ENCODE data around the gene PAPSS1. TPM values are rescaled to one million over a fixed set of nuclear protein-coding genes. Genes with fewer than 3 reads are reported as not detected.

PAPSS1 gene
- polyA plus RNA-seq, 2 donors = 25.5 to 34.6 TPM

- no peak overlapping the region for H3K27ac ChIP-seq (ENCODE audit: low read depth in 2 of 2, low read length in 1 of 2)
- no peaks in the 10 kb centered on the region for H3K27me3 ChIP-seq (ENCODE audit: control insufficient read depth in 1 of 2, insufficient read depth in 2 of 2, low read length in 2 of 2)
- H3K9me3 ChIP-seq (ENCODE audit: control insufficient read depth in 2 of 2, insufficient read depth in 1 of 2, low read depth in 1 of 2, low read length in 1 of 2) = peaks cover 6 to 8% of the 10 kb centered on the region in 2 donors
- no peaks in the 10 kb centered on the region for H3K36me3 ChIP-seq (ENCODE audit: control insufficient read depth in 2 of 2, insufficient read depth in 2 of 2, low read length in 1 of 2)
- no peaks in the 10 kb centered on the region for H3K4me1 ChIP-seq (ENCODE audit: control insufficient read depth in 2 of 2, insufficient read depth in 2 of 2, low read length in 1 of 2)
- no peak overlapping the region for H3K4me3 ChIP-seq (ENCODE audit: low read depth in 1 of 2, low read length in 2 of 2)
These were observed 130.8 kb downstream of the PAPSS1 start for GRCh38 chr4:107589269-107589668.

GRCh38 chr4:107586371-107586770 is 133.7 kb downstream of the PAPSS1 start:
- Histone ChIP-seq H3K36me3 (ENCODE audit: control insufficient read depth in 2 of 2, insufficient read depth in 2 of 2, low read length in 1 of 2) (no peaks in the 10 kb centered on the region), H3K9me3 (ENCODE audit: control insufficient read depth in 2 of 2, insufficient read depth in 1 of 2, low read depth in 1 of 2, low read length in 1 of 2) (peaks cover 6 to 8% of the 10 kb centered on the region in 2 donors), H3K27ac (ENCODE audit: low read depth in 2 of 2, low read length in 1 of 2) (no peak overlapping the region), H3K4me1 (ENCODE audit: control insufficient read depth in 2 of 2, insufficient read depth in 2 of 2, low read length in 1 of 2) (no peaks in the 10 kb centered on the region), H3K27me3 (ENCODE audit: control insufficient read depth in 1 of 2, insufficient read depth in 2 of 2, low read length in 2 of 2) (no peaks in the 10 kb centered on the region), H3K4me3 (ENCODE audit: low read depth in 1 of 2, low read length in 2 of 2) (no peak overlapping the region)
- WGBS, 2 donors = 62% methylated on average over 4 of the region's 4 CpGs

- H3K36me3 ChIP-seq (ENCODE audit: control insufficient read depth in 2 of 2, insufficient read depth in 2 of 2, low read length in 1 of 2) = no peaks in the 10 kb centered on the region
- no peak overlapping the region for H3K4me3 ChIP-seq (ENCODE audit: low read depth in 1 of 2, low read length in 2 of 2)
- no peaks in the 10 kb centered on the region for H3K4me1 ChIP-seq (ENCODE audit: control insufficient read depth in 2 of 2, insufficient read depth in 2 of 2, low read length in 1 of 2)
- peaks cover 0 to 3% of the 10 kb centered on the region in 2 donors for H3K9me3 ChIP-seq (ENCODE audit: control insufficient read depth in 2 of 2, insufficient read depth in 1 of 2, low read depth in 1 of 2, low read length in 1 of 2)
- 90 to 94% methylated on average over 13 of the region's 13 CpGs for WGBS, 2 donors
- H3K27me3 ChIP-seq (ENCODE audit: control insufficient read depth in 1 of 2, insufficient read depth in 2 of 2, low read length in 2 of 2) = no peaks in the 10 kb centered on the region
- no peak overlapping the region for H3K27ac ChIP-seq (ENCODE audit: low read depth in 2 of 2, low read length in 1 of 2)
These were observed 140.9 kb downstream of the PAPSS1 start for GRCh38 chr4:107579099-107579498.

GRCh38 chr4:107578321-107578720 is 141.7 kb downstream of the PAPSS1 start:
- Histone ChIP-seq H3K36me3 (ENCODE audit: control insufficient read depth in 2 of 2, insufficient read depth in 2 of 2, low read length in 1 of 2) (no peaks in the 10 kb centered on the region), H3K9me3 (ENCODE audit: control insufficient read depth in 2 of 2, insufficient read depth in 1 of 2, low read depth in 1 of 2, low read length in 1 of 2) (peaks cover 0 to 3% of the 10 kb centered on the region in 2 donors), H3K4me3 (ENCODE audit: low read depth in 1 of 2, low read length in 2 of 2) (no peak overlapping the region), H3K4me1 (ENCODE audit: control insufficient read depth in 2 of 2, insufficient read depth in 2 of 2, low read length in 1 of 2) (no peaks in the 10 kb centered on the region), H3K27me3 (ENCODE audit: control insufficient read depth in 1 of 2, insufficient read depth in 2 of 2, low read length in 2 of 2) (no peaks in the 10 kb centered on the region), H3K27ac (ENCODE audit: low read depth in 2 of 2, low read length in 1 of 2) (no peak overlapping the region)
- WGBS, 2 donors = 76 to 92% methylated on average over 2 of the region's 2 CpGs

DNA sequence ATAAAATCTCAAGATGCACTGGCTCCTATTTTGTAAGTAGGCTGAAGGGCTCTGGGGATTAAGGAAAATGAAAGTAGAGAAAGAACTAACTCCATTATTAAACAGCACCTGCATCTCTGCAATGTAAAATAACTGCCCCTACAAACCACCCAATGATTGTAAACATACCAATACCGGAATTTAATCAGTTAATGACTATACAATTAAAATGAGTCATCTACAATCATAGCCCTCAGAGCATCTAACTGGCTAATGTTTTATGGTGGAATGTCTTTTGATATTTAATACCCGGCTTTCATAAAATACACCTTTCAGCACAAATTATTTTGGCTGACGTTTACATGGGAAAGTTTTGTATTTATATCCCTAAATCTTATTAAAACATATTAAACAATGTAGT is 142.3 kb downstream of the PAPSS1 start:
- peaks cover 0 to 3% of the 10 kb centered on the region in 2 donors for H3K9me3 ChIP-seq (ENCODE audit: control insufficient read depth in 2 of 2, insufficient read depth in 1 of 2, low read depth in 1 of 2, low read length in 1 of 2)
- no peaks in the 10 kb centered on the region for H3K27me3 ChIP-seq (ENCODE audit: control insufficient read depth in 1 of 2, insufficient read depth in 2 of 2, low read length in 2 of 2)
- H3K4me1 ChIP-seq (ENCODE audit: control insufficient read depth in 2 of 2, insufficient read depth in 2 of 2, low read length in 1 of 2) = no peaks in the 10 kb centered on the region
- H3K36me3 ChIP-seq (ENCODE audit: control insufficient read depth in 2 of 2, insufficient read depth in 2 of 2, low read length in 1 of 2) = no peaks in the 10 kb centered on the region
- WGBS, 2 donors = 51 to 65% methylated on average over 3 of the region's 3 CpGs
- no peak overlapping the region for H3K27ac ChIP-seq (ENCODE audit: low read depth in 2 of 2, low read length in 1 of 2)
- no peak overlapping the region for H3K4me3 ChIP-seq (ENCODE audit: low read depth in 1 of 2, low read length in 2 of 2)

- H3K4me1 ChIP-seq (ENCODE audit: control insufficient read depth in 2 of 2, insufficient read depth in 2 of 2, low read length in 1 of 2) = no peaks in the 10 kb centered on the region
- H3K4me3 ChIP-seq (ENCODE audit: low read depth in 1 of 2, low read length in 2 of 2) = no peak overlapping the region
- no peaks in the 10 kb centered on the region for H3K36me3 ChIP-seq (ENCODE audit: control insufficient read depth in 2 of 2, insufficient read depth in 2 of 2, low read length in 1 of 2)
- no peaks in the 10 kb centered on the region for H3K27me3 ChIP-seq (ENCODE audit: control insufficient read depth in 1 of 2, insufficient read depth in 2 of 2, low read length in 2 of 2)
- no peak overlapping the region for H3K27ac ChIP-seq (ENCODE audit: low read depth in 2 of 2, low read length in 1 of 2)
- WGBS, 2 donors = 92 to 93% methylated on average over 10 of the region's 10 CpGs
- peaks cover 0 to 3% of the 10 kb centered on the region in 2 donors for H3K9me3 ChIP-seq (ENCODE audit: control insufficient read depth in 2 of 2, insufficient read depth in 1 of 2, low read depth in 1 of 2, low read length in 1 of 2)
These were observed 144.8 kb downstream of the PAPSS1 start for GRCh38 chr4:107575243-107575642.

DNA sequence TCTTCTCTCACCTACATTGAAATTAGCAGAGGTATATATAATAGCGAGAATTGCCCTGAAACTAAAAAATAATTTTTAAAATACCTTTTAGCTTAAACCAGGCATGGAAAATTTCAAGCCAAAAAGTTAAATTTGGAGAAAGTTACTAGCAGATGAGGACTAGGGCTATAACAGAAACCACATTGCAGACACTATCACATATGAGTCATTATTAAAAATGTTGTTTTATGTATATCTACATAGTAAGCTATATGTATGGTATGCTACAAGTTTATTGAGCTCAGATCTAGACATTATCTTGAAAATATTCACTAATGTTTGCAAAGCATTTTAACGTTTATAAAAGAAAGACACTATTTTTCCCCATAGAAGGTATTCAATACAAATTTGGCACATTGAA is 147.8 kb downstream of the PAPSS1 start:
- Histone ChIP-seq H3K27me3 (ENCODE audit: control insufficient read depth in 1 of 2, insufficient read depth in 2 of 2, low read length in 2 of 2) (no peaks in the 10 kb centered on the region), H3K4me3 (ENCODE audit: low read depth in 1 of 2, low read length in 2 of 2) (no peak overlapping the region), H3K4me1 (ENCODE audit: control insufficient read depth in 2 of 2, insufficient read depth in 2 of 2, low read length in 1 of 2) (no peaks in the 10 kb centered on the region), H3K9me3 (ENCODE audit: control insufficient read depth in 2 of 2, insufficient read depth in 1 of 2, low read depth in 1 of 2, low read length in 1 of 2) (no peaks in the 10 kb centered on the region), H3K36me3 (ENCODE audit: control insufficient read depth in 2 of 2, insufficient read depth in 2 of 2, low read length in 1 of 2) (no peaks in the 10 kb centered on the region), H3K27ac (ENCODE audit: low read depth in 2 of 2, low read length in 1 of 2) (no peak overlapping the region)
- 72 to 74% methylated on average over 2 of the region's 2 CpGs for WGBS, 2 donors

DNA sequence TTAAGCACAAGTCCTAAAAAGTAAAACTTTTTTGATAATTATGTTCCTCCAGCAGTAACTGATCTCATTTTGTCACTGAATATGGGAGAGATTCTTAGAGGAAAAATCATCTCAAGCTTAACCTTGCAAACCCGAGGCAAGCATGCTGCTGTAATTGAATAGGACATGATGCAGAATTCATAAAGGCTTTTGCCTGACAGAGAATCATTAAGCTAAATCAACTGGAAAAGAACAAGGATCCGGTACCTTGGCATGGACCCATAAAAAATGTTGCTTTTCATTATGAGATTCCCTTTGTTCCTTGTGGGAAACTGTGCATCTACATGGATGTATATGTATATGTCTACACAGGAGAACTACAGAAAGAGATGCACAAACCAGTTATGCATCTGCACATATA is 149.1 kb downstream of the PAPSS1 start:
- no peaks in the 10 kb centered on the region for H3K9me3 ChIP-seq (ENCODE audit: control insufficient read depth in 2 of 2, insufficient read depth in 1 of 2, low read depth in 1 of 2, low read length in 1 of 2)
- H3K4me3 ChIP-seq (ENCODE audit: low read depth in 1 of 2, low read length in 2 of 2) = no peak overlapping the region
- H3K36me3 ChIP-seq (ENCODE audit: control insufficient read depth in 2 of 2, insufficient read depth in 2 of 2, low read length in 1 of 2) = no peaks in the 10 kb centered on the region
- no peaks in the 10 kb centered on the region for H3K4me1 ChIP-seq (ENCODE audit: control insufficient read depth in 2 of 2, insufficient read depth in 2 of 2, low read length in 1 of 2)
- WGBS, 2 donors = 39 to 45% methylated on average over 2 of the region's 2 CpGs
- H3K27me3 ChIP-seq (ENCODE audit: control insufficient read depth in 1 of 2, insufficient read depth in 2 of 2, low read length in 2 of 2) = no peaks in the 10 kb centered on the region
- H3K27ac ChIP-seq (ENCODE audit: low read depth in 2 of 2, low read length in 1 of 2) = no peak overlapping the region

GRCh38 chr4:107564326-107564725 is 155.7 kb downstream of the PAPSS1 start:
- Histone ChIP-seq H3K9me3 (ENCODE audit: control insufficient read depth in 2 of 2, insufficient read depth in 1 of 2, low read depth in 1 of 2, low read length in 1 of 2) (no peaks in the 10 kb centered on the region), H3K27ac (ENCODE audit: low read depth in 2 of 2, low read length in 1 of 2) (no peak overlapping the region), H3K4me1 (ENCODE audit: control insufficient read depth in 2 of 2, insufficient read depth in 2 of 2, low read length in 1 of 2) (no peaks in the 10 kb centered on the region), H3K4me3 (ENCODE audit: low read depth in 1 of 2, low read length in 2 of 2) (no peak overlapping the region), H3K36me3 (ENCODE audit: control insufficient read depth in 2 of 2, insufficient read depth in 2 of 2, low read length in 1 of 2) (no peaks in the 10 kb centered on the region), H3K27me3 (ENCODE audit: control insufficient read depth in 1 of 2, insufficient read depth in 2 of 2, low read length in 2 of 2) (no peaks in the 10 kb centered on the region)
- WGBS, 2 donors = 39 to 45% methylated on average over 5 of the region's 5 CpGs
